GM10248 (cell line): ENCODE measurements around the gene EFCAB11.

ENCODE experiments used
- CTCF ChIA-PET: fragments of 300-600 bp; sonication (Branson Sonifier 250); formaldehyde crosslinking; extraction: SDS; loops from one replicate; lab custom pipeline; 2021; ENCODE audit warnings: antibody characterized with exemption; lab: Yijun Ruan, JAX
- POLR2A ChIA-PET: fragments of 350-650 bp; sonication (Branson Sonifier 250); formaldehyde crosslinking; extraction: SDS; loops from one replicate; lab custom pipeline; 2020; ENCODE audit warnings: antibody characterized with exemption; lab: Yijun Ruan, JAX
- DNase-seq: peaks from one replicate; pipeline ENCODE4 v3.0.0; 2012; ENCODE audit errors: extremely low spot score
- CTCF ChIP-seq: IDR thresholded peaks from 2 replicates; pipeline ENCODE4 v1.5.1; 2012; ENCODE audit warnings: mild to moderate bottlenecking, low read depth; ENCODE audit errors: extremely low read depth, missing control alignments, control extremely low read depth

The EFCAB11 gene

GRCh38 chr14:89775151-89775550, 179.4 kb downstream of the EFCAB11 start:
- no peak for DNase-seq
- ChIA-PET POLR2A (no interaction called here), CTCF (interaction anchor here (1.4 kb wide), 1 partner anchor 10 kb away, joined by 3 read pairs; no protein-coding TSS in a partner anchor)
- TF ChIP-seq CTCF: no peak

GRCh38 chr14:89773644-89774316, 180.8 kb downstream of the EFCAB11 start:
- CTCF ChIA-PET: interaction anchor here (0.8 to 1.1 kb wide), 4 partner anchors 12 to 597 kb away, joined by 3 read pairs; no protein-coding TSS in a partner anchor
- POLR2A ChIA-PET: no interaction called here
- no peak for TF ChIP-seq CTCF
- DNase-seq: peak; percentile 56

- DNase-seq: peak; percentile 24
- POLR2A ChIA-PET: no interaction called here
These were observed 181.4 kb downstream of the EFCAB11 start for GRCh38 chr14:89773151-89773550.

DNA sequence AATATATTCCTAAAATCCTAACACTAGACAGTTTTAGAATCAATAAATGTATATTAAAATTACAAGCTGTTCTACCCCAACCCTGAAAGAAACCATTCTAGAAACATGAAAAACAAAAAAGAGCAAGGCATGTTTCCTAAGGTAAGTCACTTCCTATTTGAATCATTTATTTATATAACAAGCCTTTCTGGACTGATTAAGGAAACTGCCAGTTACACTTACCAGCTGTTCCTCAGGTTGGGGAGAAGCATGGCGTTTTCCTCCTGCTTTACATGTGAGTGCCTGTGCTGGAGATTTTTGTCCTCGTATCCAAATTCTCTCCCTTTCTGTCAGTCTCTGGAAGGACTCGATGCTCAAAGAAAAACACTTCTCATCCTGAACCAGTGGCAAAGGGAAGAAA, 183.3 kb downstream of the EFCAB11 start:
- ChIA-PET CTCF (interaction anchor here (0.8 kb wide), 2 partner anchors 8 to 15 kb away, joined by 3 read pairs; no protein-coding TSS in a partner anchor), POLR2A (no interaction called here)
- no peak for DNase-seq
- no peak for TF ChIP-seq CTCF

More at GRCh38 chr14:89773151-89773550, 181.4 kb downstream of the EFCAB11 start:
- CTCF ChIA-PET: interaction anchor here (0.8 to 1.1 kb wide), 4 partner anchors 22 to 596 kb away, joined by 3 read pairs; no protein-coding TSS in a partner anchor
- no peak for TF ChIP-seq CTCF

DNA sequence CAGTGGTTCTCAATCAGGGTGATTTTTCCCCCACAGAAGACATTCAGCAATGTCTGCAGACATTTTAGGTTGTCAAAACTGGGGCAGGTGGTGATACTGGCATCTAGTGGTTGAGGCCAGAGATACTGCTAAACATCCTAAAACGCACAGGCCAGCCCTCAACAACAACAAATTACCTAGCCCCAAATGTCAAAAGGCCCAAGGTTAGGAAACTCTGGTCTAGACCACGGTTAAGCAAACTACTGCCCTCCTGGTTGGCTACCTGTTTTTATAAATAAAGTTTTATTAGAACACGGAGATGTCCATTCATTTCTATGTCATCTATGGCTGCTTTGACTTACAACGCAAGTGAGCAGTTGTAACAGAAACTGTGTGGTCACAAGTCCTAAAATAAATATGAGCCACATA, 186.7 kb downstream of the EFCAB11 start:
- CTCF ChIA-PET: interaction anchor here (0.8 to 1.7 kb wide), 3 partner anchors 9 to 702 kb away, joined by 3 to 5 read pairs (median 3); no protein-coding TSS in a partner anchor
- peak; percentile 53 for DNase-seq
- POLR2A ChIA-PET: no interaction called here
- peak; percentile 57 for TF ChIP-seq CTCF

- DNase-seq: no peak
- no peak for TF ChIP-seq CTCF
- CTCF ChIA-PET: interaction anchor here (0.8 to 1.7 kb wide), 3 partner anchors 9 to 701 kb away, joined by 3 to 5 read pairs (median 3); no protein-coding TSS in a partner anchor
- POLR2A ChIA-PET: no interaction called here
These were observed 187.4 kb downstream of the EFCAB11 start for GRCh38 chr14:89767131-89767530.
